Subcutaneous abdominal adipose tissue (tissue), 5 donors: Measurements from ENCODE around the gene FBXL4.

Experiments
- H3K27ac ChIP-seq: one replicate; pipeline ENCODE4 v1.7.0; 2013; ENCODE audit warnings: low read depth, mild to moderate bottlenecking, inconsistent platforms, low read length, moderate library complexity
- H3K27me3 ChIP-seq, 5 donors: one replicate each; pipeline ENCODE4 v1.7.0; 2013; ENCODE audit warnings: low read length in 5 of 5, inconsistent platforms in 1 of 5; ENCODE audit not compliant: control insufficient read depth in 5 of 5, insufficient read depth in 4 of 5
- H3K36me3 ChIP-seq, 5 donors: one replicate each; pipeline ENCODE4 v1.7.0; 2013; ENCODE audit warnings: low read length in 5 of 5; ENCODE audit not compliant: control insufficient read depth in 5 of 5, insufficient read depth in 5 of 5
- H3K4me1 ChIP-seq, 5 donors: one replicate each; pipeline ENCODE4 v1.7.0; 2013; ENCODE audit warnings: low read length in 5 of 5, mild to moderate bottlenecking in 3 of 5, moderate library complexity in 1 of 5; ENCODE audit not compliant: control insufficient read depth in 5 of 5, insufficient read depth in 5 of 5
- H3K4me3 ChIP-seq, 5 donors: one replicate each; pipeline ENCODE4 v1.7.0; 2013; ENCODE audit warnings: low read length in 5 of 5, low read depth in 1 of 5
- H3K9ac ChIP-seq, 5 donors: one replicate each; pipeline ENCODE4 v1.7.0; 2013; ENCODE audit warnings: low read length in 5 of 5, mild to moderate bottlenecking in 4 of 5, moderate library complexity in 3 of 5
- H3K9me3 ChIP-seq, 5 donors: one replicate each; pipeline ENCODE4 v1.7.0; 2013; ENCODE audit warnings: low read length in 5 of 5; ENCODE audit not compliant: control insufficient read depth in 5 of 5
- donor health status: healthy.
- donor health status: healthy.
- donor health status: healthy.
- donor health status: healthy.
- donor health status: healthy.

FBXL4 gene

GRCh38 chr6:98831057-98831958 is 116.4 kb downstream of the FBXL4 start:
- Histone ChIP-seq H3K4me3 (peak overlapping the region in 1 of 5 donors; percentile 30), H3K36me3 (no peaks in the 10 kb centered on the region), H3K27me3 (peaks cover 43 to 77% (median 65%) of the 10 kb centered on the region in 5 donors), H3K4me1 (peaks cover 1 to 65% (median 59%) of the 10 kb centered on the region in 5 donors), H3K9me3 (no peaks in the 10 kb centered on the region), H3K9ac (no peak overlapping the region), H3K27ac (no peak overlapping the region)

- Histone ChIP-seq H3K4me3 (no peak overlapping the region), H3K27me3 (peaks cover 43 to 77% (median 65%) of the 10 kb centered on the region in 5 donors), H3K27ac (no peak overlapping the region), H3K4me1 (peaks cover 1 to 55% (median 49%) of the 10 kb centered on the region in 5 donors), H3K9me3 (no peaks in the 10 kb centered on the region), H3K36me3 (no peaks in the 10 kb centered on the region), H3K9ac (no peak overlapping the region)
These were observed 117.6 kb downstream of the FBXL4 start for GRCh38 chr6:98830146-98830545.

- Histone ChIP-seq H3K9ac (no peak overlapping the region), H3K27ac (no peak overlapping the region), H3K36me3 (no peaks in the 10 kb centered on the region), H3K4me3 (no peak overlapping the region), H3K27me3 (peaks cover 48 to 87% (median 75%) of the 10 kb centered on the region in 5 donors), H3K9me3 (no peaks in the 10 kb centered on the region), H3K4me1 (peaks cover 1 to 56% (median 48%) of the 10 kb centered on the region in 5 donors)
These were observed 118.8 kb downstream of the FBXL4 start for GRCh38 chr6:98828941-98829411.

GRCh38 chr6:98828211-98828788 is 119.4 kb downstream of the FBXL4 start:
- Histone ChIP-seq H3K27me3 (peaks cover 48 to 90% (median 74%) of the 10 kb centered on the region in 5 donors), H3K9ac (no peak overlapping the region), H3K4me1 (peaks cover 1 to 51% (median 44%) of the 10 kb centered on the region in 5 donors), H3K9me3 (no peaks in the 10 kb centered on the region), H3K36me3 (no peaks in the 10 kb centered on the region), H3K4me3 (no peak overlapping the region), H3K27ac (no peak overlapping the region)

GRCh38 chr6:98827295-98828159 is 120.2 kb downstream of the FBXL4 start:
- Histone ChIP-seq H3K9me3 (no peaks in the 10 kb centered on the region), H3K9ac (no peak overlapping the region), H3K36me3 (no peaks in the 10 kb centered on the region), H3K27ac (no peak overlapping the region), H3K4me1 (peaks cover 0 to 44% (median 37%) of the 10 kb centered on the region in 5 donors), H3K4me3 (no peak overlapping the region), H3K27me3 (peaks cover 48 to 85% (median 67%) of the 10 kb centered on the region in 5 donors)

- Histone ChIP-seq H3K4me3 (no peak overlapping the region), H3K27ac (no peak overlapping the region), H3K9ac (no peak overlapping the region), H3K9me3 (no peaks in the 10 kb centered on the region), H3K4me1 (peaks cover 0 to 29% (median 22%) of the 10 kb centered on the region in 5 donors), H3K27me3 (peaks cover 42 to 82% (median 55%) of the 10 kb centered on the region in 5 donors), H3K36me3 (no peaks in the 10 kb centered on the region)
These were observed 122.0 kb downstream of the FBXL4 start for GRCh38 chr6:98825600-98826230.

GRCh38 chr6:98824902-98825599 is 122.7 kb downstream of the FBXL4 start:
- no peak overlapping the region for H3K27ac ChIP-seq
- H3K4me3 ChIP-seq = no peak overlapping the region
- no peaks in the 10 kb centered on the region for H3K36me3 ChIP-seq
- peaks cover 37 to 75% (median 51%) of the 10 kb centered on the region in 5 donors for H3K27me3 ChIP-seq
- no peaks in the 10 kb centered on the region for H3K9me3 ChIP-seq
- H3K4me1 ChIP-seq = peaks cover 0 to 29% (median 22%) of the 10 kb centered on the region in 5 donors
- H3K9ac ChIP-seq = no peak overlapping the region

- peak overlapping the region in 1 of 5 donors; percentile 6 for H3K4me3 ChIP-seq
- H3K36me3 ChIP-seq = no peaks in the 10 kb centered on the region
- H3K27ac ChIP-seq = no peak overlapping the region
- H3K9ac ChIP-seq = no peak overlapping the region
- peaks cover 37 to 78% (median 50%) of the 10 kb centered on the region in 5 donors for H3K27me3 ChIP-seq
- peaks cover 0 to 29% (median 22%) of the 10 kb centered on the region in 5 donors for H3K4me1 ChIP-seq
- H3K9me3 ChIP-seq = no peaks in the 10 kb centered on the region
These were observed 123.4 kb downstream of the FBXL4 start for GRCh38 chr6:98824162-98824901.
